ENCODE data around the gene PIP4K2B.

DNA sequence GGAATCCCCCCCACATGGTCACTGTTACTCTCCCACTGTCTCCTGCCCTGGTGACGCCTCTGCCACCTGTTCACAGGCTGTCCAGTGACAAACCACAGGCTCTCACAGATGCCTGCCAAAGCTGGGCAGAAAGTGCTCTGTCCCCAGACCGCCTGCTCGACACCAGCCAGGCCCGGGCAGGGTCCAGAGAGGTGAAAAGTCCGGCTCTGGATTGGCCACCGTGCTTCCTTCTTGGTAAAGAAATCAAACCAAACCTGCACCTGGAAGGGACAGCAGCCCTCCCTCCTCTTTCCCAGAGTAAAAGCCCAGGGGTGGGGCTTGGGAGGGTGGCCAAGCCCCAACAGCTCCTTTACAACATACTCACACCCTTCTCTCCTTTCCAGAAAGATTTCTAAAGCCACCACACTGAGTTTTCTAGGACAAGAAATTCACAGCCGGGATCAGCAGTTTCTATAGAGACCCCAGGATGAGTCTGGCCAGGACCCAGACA, 57.4 kb downstream of the PIP4K2B start:
- no peak for TF ChIP-seq EZH2 (IDR thresholded peaks at IDR 0.05; ENCODE audit: insufficient read depth, poor library complexity, severe bottlenecking)
- TF ChIP-seq EZH2phosphoT487 (IDR thresholded peaks at IDR 0.05; ENCODE audit: insufficient read depth, low read depth): no peak

Data from GM23248 (cell line).